RPMI7951 (cell line): ENCODE measurements around the gene NEURL1. TPM values are rescaled to one million over a fixed set of nuclear protein-coding genes. Genes with fewer than 3 reads are reported as not detected.
A peak's percentile ranks its signal among the peaks of the same experiment; 100 is the strongest.
"Not testable (repeated sequence)": the region's sequence is repeated elsewhere in the genome, so short reads cannot be mapped to it uniquely, and the experiment has no call there.

Experiments
- DNase-seq: peaks from one replicate; pipeline ENCODE4 v3.0.0-alpha.2; 2012; ENCODE audit warnings: low read depth
- total RNA-seq: library from RNA; depleted of rRNA; stranded (reverse); fragments of >200 nt; shearing (Covaris generic); gene quantifications from 2 replicates; pipeline ENCODE4 v1.2.3, GENCODE V29; 2014

NEURL1 gene
- total RNA-seq, 1 experiment from 2014 or later = not detected

DNA sequence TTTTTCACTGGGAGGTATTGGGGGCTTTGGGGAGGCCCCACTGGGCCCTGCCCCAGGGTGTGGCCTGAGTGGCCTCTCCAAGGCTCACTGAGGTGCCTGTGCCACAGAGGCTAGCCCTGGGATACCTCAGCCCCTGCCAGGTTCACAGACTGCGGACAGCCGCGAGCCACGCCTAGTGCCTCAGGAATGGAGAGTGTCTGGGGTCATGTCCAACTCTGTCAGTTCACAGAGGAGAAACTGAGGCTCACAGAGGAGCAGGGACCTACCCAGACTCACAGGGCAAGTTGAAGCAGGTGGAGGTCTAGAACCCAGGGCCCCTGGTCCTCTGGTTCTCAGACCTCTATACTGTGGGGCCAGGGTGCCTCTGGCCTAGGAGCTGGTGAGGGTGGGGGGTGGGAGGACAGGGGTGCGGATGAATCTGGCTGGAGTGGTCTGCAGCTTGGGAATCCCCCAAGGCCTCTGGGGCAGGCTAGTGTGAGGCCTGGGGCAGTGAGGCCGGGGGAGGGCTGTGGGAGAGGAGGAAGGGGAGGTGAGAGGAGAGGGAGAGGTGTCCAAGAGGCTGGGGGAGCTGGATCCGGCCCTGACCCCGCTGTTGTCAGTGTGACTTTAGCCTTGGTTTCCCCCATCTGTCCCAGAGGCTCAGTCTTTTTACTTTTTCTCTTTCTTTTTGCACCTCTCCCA lies 20.0 kb downstream of the NEURL1 start:
- DNase-seq = no peak

- DNase-seq = no peak
These were observed 20.7 kb downstream of the NEURL1 start for GRCh38 chr10:103514244-103514643.

GRCh38 chr10:103517234-103518085 lies 24.0 kb downstream of the NEURL1 start:
- no peak for DNase-seq

DNA sequence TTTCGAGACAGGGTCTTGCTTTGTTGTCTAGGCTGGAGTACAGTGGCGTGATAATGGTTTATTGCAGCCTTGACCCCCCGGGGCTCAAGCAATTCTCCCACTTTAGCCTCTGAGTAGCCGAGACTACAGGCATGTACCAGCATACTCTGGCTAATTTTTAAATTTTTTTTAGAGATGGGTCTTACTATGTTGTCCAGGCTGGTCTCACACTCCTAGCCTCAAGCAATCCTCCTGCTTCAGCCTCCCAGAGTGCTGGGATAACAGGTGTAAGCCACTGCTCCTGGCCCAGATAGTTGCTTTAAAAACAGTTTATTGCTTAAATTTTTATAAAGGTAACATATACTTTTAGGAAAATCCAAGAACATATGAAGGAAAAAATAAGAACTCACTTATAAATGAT lies 26.3 kb downstream of the NEURL1 start:
- no peak for DNase-seq

GRCh38 chr10:103522006-103522405 lies 28.5 kb downstream of the NEURL1 start:
- not testable (repeated sequence) for DNase-seq

DNA sequence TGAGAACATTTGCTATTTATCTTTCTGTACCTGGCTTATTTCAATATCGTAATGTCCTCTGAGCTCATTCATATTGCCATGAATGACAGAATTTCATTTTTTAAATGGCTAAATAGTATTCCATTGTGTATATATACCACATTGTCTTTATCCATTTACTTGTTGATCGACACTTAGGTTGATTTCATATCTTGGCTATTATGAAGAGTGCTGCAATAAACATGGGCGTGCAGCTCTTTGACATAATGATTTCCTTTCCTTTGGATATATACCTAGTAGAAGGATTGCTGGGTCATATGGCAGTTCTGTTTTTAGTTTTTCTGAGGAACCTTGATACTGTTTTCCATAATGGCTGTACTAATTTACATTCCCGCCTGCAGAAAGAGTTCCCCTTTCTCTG lies 30.2 kb downstream of the NEURL1 start:
- no peak for DNase-seq

- DNase-seq = no peak
These were observed 32.4 kb downstream of the NEURL1 start for GRCh38 chr10:103525901-103526300.

- peak; percentile 74 for DNase-seq
These were observed 34.0 kb downstream of the NEURL1 start for GRCh38 chr10:103527476-103527875.

DNA sequence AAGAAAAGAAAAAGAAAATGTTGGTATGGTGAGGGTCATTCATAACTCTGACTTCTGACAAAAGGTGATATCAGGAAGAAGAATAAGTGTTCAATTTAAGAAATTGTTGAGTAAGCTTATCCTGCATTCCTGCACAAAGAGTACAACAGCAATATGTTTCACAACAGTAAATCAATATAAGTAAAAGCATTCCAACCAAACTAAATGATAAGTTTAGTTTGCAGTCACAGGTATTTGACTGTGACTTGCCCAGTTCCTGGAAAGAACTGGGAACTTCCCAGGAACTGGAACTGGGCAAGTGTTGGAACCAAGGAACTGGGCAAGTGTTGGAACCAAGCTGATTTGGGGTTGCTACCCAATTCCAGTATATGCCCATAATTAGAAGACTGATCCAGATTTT lies 35.0 kb downstream of the NEURL1 start:
- no peak for DNase-seq

GRCh38 chr10:103529539-103529938 lies 36.0 kb downstream of the NEURL1 start:
- DNase-seq = no peak

- no peak for DNase-seq
These were observed 40.3 kb downstream of the NEURL1 start for GRCh38 chr10:103533827-103534226.

DNA sequence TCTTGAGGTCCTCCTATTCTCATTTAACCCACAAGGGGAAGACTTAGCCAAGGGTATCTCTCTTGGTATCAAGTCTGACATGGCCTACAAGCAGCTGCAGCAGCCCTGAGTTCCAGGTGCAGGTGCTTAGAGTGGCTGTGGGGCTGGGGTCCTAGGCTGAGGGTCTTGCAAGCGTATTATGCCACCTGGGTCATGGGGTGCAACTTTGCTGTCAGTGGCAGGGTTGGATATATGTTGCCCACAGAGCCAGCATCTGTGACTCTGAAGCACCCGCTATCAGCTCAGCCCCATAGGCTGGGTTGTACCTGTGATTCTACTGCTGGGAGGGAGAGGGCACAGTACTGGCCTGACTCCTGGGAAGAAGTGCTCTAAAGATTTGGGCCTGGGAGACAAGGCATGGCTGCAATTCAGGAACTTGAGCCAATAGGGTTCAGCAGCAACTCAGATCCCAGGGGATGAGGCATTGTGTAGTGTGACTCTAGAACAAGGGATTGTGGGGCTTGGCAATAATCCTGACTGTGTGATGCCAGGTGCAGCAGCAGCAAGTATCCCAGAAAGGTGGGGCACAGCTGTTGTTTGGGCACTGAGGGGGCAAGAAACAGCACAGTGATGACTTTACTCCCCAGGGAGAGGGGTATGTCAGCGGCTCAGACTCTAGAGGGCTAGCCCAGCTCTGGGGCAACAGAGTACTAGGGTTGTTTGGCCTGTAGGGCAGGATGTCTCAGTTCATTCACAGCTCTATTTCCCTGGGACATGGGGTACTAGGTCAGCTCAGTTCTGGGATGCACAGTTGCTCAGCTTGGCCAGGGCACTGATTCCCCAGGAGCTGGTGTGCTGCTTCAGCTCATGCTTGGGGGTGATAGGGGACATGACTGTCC lies 41.4 kb downstream of the NEURL1 start:
- no peak for DNase-seq

- no peak for DNase-seq
These were observed 42.1 kb downstream of the NEURL1 start for GRCh38 chr10:103535595-103535994.

DNA sequence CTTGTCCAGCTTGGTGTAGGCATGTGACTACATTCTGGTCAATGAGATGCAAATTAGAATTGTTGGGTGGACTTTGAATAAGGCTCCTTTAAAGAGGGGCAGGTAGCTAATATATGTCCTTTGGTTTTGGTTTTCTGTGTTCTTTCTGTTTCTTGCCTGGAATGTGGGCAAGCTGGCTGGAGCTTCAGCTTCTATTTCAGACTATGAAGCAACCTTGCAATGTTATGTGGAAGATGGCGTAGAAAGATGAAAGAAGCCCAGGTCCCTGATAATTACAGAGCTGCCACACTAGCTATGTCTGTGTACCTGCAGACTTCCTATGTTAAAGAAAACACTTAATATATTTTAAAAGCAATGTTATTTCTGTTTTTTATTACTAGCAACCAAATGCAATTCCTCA lies 46.2 kb downstream of the NEURL1 start:
- no peak for DNase-seq

DNA sequence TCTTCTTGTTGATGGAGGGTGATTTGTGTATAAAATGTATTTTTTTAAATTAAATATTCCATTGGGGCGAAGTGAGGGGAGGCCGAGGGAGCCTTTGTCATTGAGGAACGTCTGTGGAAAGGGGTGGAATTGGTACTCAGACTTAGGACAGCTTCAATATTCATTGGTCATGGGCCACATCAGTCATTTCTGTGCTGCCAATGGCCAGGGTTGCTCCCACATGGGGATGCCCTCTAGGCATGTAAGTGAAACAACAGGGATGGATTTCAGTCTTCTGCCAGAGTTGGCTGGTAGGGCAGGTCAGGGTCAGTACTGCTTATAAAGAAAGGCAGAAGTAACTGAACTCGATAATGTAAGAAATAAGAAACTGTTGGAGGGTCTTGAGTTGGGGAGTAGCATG lies 47.2 kb downstream of the NEURL1 start:
- peak; percentile 65 for DNase-seq

DNA sequence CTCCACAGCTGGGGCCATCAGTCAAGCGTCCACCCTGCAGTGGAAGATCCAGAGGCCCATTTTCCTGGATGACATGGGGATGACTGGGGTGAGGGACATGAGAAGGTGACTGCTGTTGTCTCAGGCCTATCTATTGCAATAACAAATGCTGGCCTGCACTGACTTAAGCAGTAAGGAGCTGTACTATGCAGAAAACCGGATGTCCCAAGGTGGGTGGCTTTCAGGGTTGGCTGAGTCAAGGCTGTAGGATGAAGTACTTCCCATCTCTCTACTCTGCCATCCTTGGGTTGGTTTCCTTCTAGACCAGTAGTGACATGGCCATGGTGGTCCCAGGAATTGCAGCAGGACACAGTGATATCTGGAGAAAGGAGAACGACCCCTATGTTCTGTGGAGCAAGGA lies 48.1 kb downstream of the NEURL1 start:
- no peak for DNase-seq

DNA sequence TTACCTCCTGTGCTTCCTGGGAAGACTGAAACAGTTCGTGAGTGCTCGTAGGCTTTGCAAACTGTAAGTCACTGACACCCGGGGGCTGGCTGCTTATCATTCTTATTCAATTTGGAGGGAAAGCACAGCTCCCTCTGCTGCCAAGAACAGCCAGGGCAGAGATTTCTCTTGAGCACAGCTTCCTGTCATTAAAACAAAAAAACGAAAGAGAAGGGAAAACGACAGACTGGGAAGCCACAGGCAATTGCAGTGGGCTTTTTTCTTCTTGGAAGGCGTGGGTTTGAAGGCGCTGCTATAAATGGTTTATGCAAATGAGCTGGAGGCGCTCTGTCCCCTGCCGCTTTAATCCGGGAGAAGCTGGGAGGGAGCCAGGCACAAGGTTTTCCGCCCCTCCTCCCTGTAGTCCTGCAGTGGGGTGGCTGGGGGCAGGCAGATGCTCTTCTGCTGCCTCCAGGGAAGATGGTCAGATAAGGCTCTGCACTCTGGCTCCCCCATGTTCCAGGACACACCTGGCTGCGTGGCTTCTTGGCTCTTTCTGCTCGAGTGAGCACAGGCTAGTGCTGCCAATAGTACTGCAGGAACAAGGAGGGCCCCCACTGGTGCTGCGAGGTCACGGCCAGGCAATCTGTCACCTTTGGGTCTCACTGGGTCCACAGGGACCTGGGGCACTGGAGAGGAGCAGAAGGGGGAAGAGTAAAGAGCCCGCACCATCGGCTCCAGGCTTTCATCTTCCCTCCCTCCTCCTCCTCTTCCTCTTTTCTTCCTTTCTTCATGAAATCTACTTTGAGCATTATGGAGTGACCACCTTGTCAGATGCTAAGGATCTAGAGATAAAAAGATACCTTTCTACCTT lies 49.5 kb downstream of the NEURL1 start:
- DNase-seq = peak; percentile 67

- no peak for DNase-seq
These were observed 50.4 kb downstream of the NEURL1 start for GRCh38 chr10:103543617-103544525.

DNA sequence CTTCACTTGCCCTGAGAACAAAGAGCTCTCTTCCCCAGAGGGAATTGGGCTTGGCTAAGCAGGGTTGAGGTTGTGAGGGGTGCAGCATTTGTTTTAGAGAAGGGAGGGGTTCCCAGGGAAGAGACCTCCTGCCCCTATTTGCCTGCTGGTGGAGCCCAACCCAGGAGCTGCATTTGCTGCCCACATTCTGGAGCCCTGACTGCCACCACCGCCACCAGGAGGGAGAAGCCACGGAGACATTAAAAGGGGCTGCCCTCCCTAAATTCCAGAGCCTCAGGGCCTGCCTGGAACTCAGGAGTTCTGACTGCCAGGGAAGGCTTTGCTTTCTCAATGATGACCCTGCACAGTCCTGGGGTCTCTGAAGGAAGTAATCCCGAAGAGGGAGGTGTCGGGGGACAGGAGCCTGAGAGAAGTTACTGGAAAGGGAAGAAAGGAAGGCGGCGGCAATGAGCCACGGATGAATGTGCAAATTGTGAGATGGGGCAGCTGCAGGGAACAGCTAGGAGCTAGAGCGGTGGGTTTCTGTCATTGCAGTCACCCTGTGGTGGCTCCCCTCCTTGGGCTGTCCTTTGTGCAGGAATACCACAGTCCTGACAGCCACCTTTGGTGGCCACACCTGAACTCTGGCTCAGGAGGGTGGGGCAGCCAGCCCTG lies 51.3 kb downstream of the NEURL1 start:
- DNase-seq = no peak

- DNase-seq = no peak
These were observed 51.9 kb downstream of the NEURL1 start for GRCh38 chr10:103545366-103545765.
